ENCODE results near the gene FNDC8.
"Not testable (repeated sequence)": the region's sequence is repeated elsewhere in the genome, so short reads cannot be mapped to it uniquely, and the experiment has no call there.

Gene FNDC8

GRCh38 chr17:35175638-35176415 lies 54.4 kb downstream of the FNDC8 start:
- TF ChIP-seq, protein P1, sequence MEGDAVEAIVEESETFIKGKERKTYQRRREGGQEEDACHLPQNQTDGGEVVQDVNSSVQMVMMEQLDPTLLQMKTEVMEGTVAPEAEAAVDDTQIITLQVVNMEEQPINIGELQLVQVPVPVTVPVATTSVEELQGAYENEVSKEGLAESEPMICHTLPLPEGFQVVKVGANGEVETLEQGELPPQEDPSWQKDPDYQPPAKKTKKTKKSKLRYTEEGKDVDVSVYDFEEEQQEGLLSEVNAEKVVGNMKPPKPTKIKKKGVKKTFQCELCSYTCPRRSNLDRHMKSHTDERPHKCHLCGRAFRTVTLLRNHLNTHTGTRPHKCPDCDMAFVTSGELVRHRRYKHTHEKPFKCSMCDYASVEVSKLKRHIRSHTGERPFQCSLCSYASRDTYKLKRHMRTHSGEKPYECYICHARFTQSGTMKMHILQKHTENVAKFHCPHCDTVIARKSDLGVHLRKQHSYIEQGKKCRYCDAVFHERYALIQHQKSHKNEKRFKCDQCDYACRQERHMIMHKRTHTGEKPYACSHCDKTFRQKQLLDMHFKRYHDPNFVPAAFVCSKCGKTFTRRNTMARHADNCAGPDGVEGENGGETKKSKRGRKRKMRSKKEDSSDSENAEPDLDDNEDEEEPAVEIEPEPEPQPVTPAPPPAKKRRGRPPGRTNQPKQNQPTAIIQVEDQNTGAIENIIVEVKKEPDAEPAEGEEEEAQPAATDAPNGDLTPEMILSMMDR (IDR thresholded peaks at IDR 0.05), result no peak
- Histone ChIP-seq H3K4me1 (ENCODE audit: control insufficient read depth in 1 of 2, insufficient read depth in 1 of 2, low read depth in 1 of 2, low read length in 1 of 2) (no peaks in the 10 kb centered on the region), H3K27ac (no peak overlapping the region), H3K36me3 (no peaks in the 10 kb centered on the region), H3K4me3 (ENCODE audit: low read depth in 1 of 2, low read length in 1 of 2) (no peak overlapping the region), H3K9me3 (no peaks in the 10 kb centered on the region), H3K27me3 (peaks cover 4% of the 10 kb centered on the region)

DNA sequence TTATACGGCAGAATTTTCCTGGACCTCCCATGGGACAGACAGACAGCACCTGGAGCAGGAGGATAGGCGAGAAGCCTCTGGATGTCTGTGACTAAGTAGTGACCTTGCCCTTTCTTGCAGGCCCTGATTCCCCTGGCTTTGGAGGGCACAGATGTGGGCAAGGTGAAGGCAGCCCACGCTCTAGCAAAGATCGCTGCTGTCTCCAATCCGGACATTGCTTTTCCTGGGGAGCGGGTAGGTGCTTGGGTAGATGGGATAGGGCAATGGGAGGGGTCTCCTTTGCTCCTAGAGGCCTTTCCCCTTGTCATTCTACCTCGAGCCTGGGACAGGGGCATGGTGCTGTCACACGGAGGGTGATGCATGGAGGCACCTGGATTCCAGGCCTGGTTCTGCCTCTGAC lies 55.5 kb downstream of the FNDC8 start:
- Histone ChIP-seq H3K4me1 (ENCODE audit: control insufficient read depth in 1 of 2, insufficient read depth in 1 of 2, low read depth in 1 of 2, low read length in 1 of 2) (no peaks in the 10 kb centered on the region), H3K4me3 (ENCODE audit: low read depth in 1 of 2, low read length in 1 of 2) (no peak overlapping the region), H3K9me3 (no peaks in the 10 kb centered on the region), H3K27ac (no peak overlapping the region), H3K27me3 (peaks cover 4% of the 10 kb centered on the region), H3K36me3 (no peaks in the 10 kb centered on the region)
- TF ChIP-seq, protein P1 (IDR thresholded peaks at IDR 0.05), result no peak

DNA sequence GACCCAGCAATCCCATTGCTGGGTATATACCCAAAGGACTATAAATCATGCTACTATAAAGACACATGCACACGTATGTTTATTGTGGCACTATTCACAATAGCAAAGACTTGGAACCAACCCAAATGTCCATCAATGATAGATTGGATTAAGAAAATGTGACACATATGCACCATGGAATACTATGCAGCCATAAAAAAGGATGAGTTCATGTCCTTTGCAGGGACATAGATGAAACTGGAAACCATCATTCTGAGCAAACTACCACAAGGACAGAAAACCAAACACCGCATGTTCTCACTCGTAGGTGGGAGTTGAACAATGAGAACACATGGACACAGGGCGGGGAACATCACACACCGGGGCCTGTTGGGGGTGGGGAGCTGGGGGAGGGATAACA lies 58.0 kb downstream of the FNDC8 start:
- H3K27me3 ChIP-seq, result peaks cover 18% of the 10 kb centered on the region
- not testable (repeated sequence) for H3K4me3 ChIP-seq (ENCODE audit: low read depth in 1 of 2, low read length in 1 of 2); H3K36me3 ChIP-seq; H3K4me1 ChIP-seq (ENCODE audit: control insufficient read depth in 1 of 2, insufficient read depth in 1 of 2, low read depth in 1 of 2, low read length in 1 of 2); H3K27ac ChIP-seq; H3K9me3 ChIP-seq
